Heart right ventricle (tissue), 16 donors: ENCODE data around the gene C2CD3. TPM values are rescaled to one million over a fixed set of nuclear protein-coding genes. Genes with fewer than 3 reads are reported as not detected.

Experiments used
- ATAC-seq, 8 donors: fragments of 200-7000 bp; cut with Tn5 transposase; one replicate each; pipeline ENCODE4 v1.9.1; 2020; ENCODE audit warnings: mild to moderate bottlenecking in 8 of 8, moderate library complexity in 8 of 8, moderate number of reproducible peaks in 1 of 8
- DNase-seq, 2 donors: peaks; one replicate each; pipeline ENCODE4 v3.0.0-alpha.2; 2020
- H3K27ac ChIP-seq, 10 donors: fragments of 200-600 bp; sonication (generic) in 2 of 10; one replicate each; pipeline versions ENCODE4 v1.5.0 to v1.8.0; 2020 to 2022; ENCODE audit warnings: mild to moderate bottlenecking in 3 of 10
- H3K27me3 ChIP-seq, 7 donors: fragments of 200-600 bp; one replicate each; pipeline ENCODE4 v1.8.0; 2021 to 2022; ENCODE audit warnings: mild to moderate bottlenecking in 2 of 7
- H3K36me3 ChIP-seq, 9 donors: fragments of 200-600 bp; sonication (generic) in 1 of 9; one replicate each; pipeline versions ENCODE4 v1.5.0 to v1.8.0; 2020 to 2022; ENCODE audit warnings: mild to moderate bottlenecking in 2 of 9
- H3K4me1 ChIP-seq, 9 donors: fragments of 200-600 bp; sonication (generic) in 1 of 9; one replicate each; pipeline versions ENCODE4 v1.5.0 to v1.8.0; 2020 to 2022; ENCODE audit warnings: mild to moderate bottlenecking in 4 of 9
- H3K4me3 ChIP-seq, 10 donors: fragments of 200-600 bp; sonication (generic) in 2 of 10; one replicate each; pipeline versions ENCODE4 v1.5.0 to v1.8.0; 2020 to 2022; ENCODE audit warnings: mild to moderate bottlenecking in 7 of 10, moderate library complexity in 2 of 10
- H3K9me3 ChIP-seq, 11 donors: fragments of 200-600 bp in 10 of 11; sonication (generic) in 2 of 11; one replicate each; pipeline versions ENCODE4 v1.5.0 to v1.8.0; 2013 to 2022; ENCODE audit warnings: mild to moderate bottlenecking in 2 of 11, control low read depth in 1 of 11, moderate library complexity in 1 of 11
- WGBS, 2 donors: extraction: QIAGEN DNeasy Blood & Tissue Kit; methylation state at CpG; one replicate each; pipeline ENCODE4 v1.1.7; 2013; ENCODE audit warnings: inconsistent platforms in 1 of 2; 5-methylcytosine and 5-hydroxymethylcytosine counted together
- intact Hi-C, 10 donors: fragments of 100-400 bp; cut with DNase I; formaldehyde crosslinking; loops; one replicate each; pipeline versions ENCODE4 v1.11.1 to v1.14.2; 2022
- polyA plus RNA-seq, 2 donors: library from polyadenylated mRNA; stranded (reverse); fragments of 200-250 nt; gene quantifications; one replicate each; pipeline ENCODE4 v1.2.3, GENCODE V29; 2013
- total RNA-seq, 10 donors: library from RNA; stranded (reverse); fragmentation: NEBNext Ultra II Directional in 3 of 10; extraction: Animal tissue kit (Norgen Biotek cat#: 25700) in 3 of 10; gene quantifications; one replicate each; pipeline versions ENCODE4 v1.2.1 to v1.2.4, GENCODE V29; 2021 to 2023
- TF ChIP-seq, protein P1 (sequence below), 9 donors: fragments of 200-600 bp; sonication (generic) in 2 of 9; IDR thresholded peaks; one replicate each; pipeline versions ENCODE4 v1.5.0 to v1.8.0; 2021 to 2022; ENCODE audit warnings: antibody characterized with exemption in 9 of 9, mild to moderate bottlenecking in 5 of 9, moderate library complexity in 1 of 9
- donor health status: Arrhythmogenic right ventricular cardiomyopathy.
- donor health status: ischemic (EF 13 %, LVEDD 7.1; RV severe dilation, severe dysfunction).
- donor health status: healthy with polysubstance abuse.
- donor health status: DM: no; HTN: yes; CAD: no.
- donor health status: DM: no; HTN: no; CAD: no.
- donor health status: ischemic (EF 25% LVEDD 6.9; RV normal size, moderate dysfunction).
- donor health status: ischemic (EF 25% LVEDD 5.7; RV mildly dilated, moderate dysfunction).
- donor health status: healthy.
- donor health status: DM: yes; HTN: yes; CAD: no.
- donor health status: Ischemic cardiomyopathy.
- donor health status: ischemic (EF 35%, LVEDD 5.7; RV mildly dilated, moderate dysfunction).
- donor health status: nonischemic (EF 11% LVEDD 7.7; RV severe dilation, severe dysfunction).
- donor health status: DM: yes; HTN: yes; CAD: no.
- donor health status: PGD.
- donor health status: ischemic (EF 29% LVEDD 5.4; RV normal size, mild dysfunction).
- donor health status: nonischemic (EF 23%, LVEDD 6.1; RV moderate dilation, normal function).

C2CD3 gene
- total and polyA plus RNA-seq, 12 donors, result 7.8 to 14.8 (median 11.9) TPM

DNA sequence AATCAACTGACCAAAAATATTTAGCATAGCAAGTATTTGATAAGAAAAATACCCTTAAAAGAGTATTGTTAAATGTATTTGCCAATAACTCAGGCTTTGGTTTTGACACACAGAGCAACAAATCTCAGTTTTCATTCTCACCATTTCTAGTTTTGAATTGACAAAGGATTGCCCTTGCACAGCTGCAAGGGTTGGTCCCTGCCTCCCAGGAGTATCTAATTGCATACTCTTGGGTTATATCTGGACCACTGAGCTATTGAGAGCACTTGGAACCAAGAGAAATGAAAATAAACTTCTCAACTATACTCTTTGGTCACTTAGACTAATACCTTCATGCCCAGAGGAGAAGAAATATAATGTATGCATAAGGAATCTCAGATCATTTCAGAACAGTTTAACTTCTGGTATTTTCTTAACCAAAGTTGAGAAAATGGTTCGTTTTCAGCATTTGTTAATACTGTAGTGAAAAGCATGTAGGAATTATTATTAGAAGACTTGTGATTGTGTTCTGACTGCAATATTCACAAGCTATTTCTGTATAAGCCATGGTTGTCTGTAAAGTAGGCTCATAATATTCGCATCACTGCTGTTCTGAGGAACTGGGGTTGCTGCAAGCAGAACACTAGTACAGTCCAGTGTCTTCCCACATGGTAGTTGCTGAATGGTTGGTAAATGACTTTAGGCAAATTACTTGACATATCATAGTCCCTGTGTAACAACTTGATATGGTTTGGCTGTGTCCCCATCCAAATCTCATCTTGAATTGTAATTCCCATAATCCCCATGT is 7.9 kb downstream of the C2CD3 start:
- Histone ChIP-seq H3K36me3 (peaks cover 0 to 87% (median 21%) of the 10 kb centered on the region in 9 donors), H3K9me3 (no peaks in the 10 kb centered on the region), H3K4me3 (no peak overlapping the region), H3K27ac (no peak overlapping the region), H3K4me1 (peaks cover 0 to 14% (median 6%) of the 10 kb centered on the region in 9 donors), H3K27me3 (no peaks in the 10 kb centered on the region)
- DNase-seq (no peak), ATAC-seq (no peak)
- WGBS, 2 donors, result 89 to 90% methylated on average over 2 of the region's 2 CpGs
- TF ChIP-seq, protein P1, sequence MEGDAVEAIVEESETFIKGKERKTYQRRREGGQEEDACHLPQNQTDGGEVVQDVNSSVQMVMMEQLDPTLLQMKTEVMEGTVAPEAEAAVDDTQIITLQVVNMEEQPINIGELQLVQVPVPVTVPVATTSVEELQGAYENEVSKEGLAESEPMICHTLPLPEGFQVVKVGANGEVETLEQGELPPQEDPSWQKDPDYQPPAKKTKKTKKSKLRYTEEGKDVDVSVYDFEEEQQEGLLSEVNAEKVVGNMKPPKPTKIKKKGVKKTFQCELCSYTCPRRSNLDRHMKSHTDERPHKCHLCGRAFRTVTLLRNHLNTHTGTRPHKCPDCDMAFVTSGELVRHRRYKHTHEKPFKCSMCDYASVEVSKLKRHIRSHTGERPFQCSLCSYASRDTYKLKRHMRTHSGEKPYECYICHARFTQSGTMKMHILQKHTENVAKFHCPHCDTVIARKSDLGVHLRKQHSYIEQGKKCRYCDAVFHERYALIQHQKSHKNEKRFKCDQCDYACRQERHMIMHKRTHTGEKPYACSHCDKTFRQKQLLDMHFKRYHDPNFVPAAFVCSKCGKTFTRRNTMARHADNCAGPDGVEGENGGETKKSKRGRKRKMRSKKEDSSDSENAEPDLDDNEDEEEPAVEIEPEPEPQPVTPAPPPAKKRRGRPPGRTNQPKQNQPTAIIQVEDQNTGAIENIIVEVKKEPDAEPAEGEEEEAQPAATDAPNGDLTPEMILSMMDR (IDR thresholded peaks at IDR 0.05), result no peak
- intact Hi-C loops, result no loop called here

DNA sequence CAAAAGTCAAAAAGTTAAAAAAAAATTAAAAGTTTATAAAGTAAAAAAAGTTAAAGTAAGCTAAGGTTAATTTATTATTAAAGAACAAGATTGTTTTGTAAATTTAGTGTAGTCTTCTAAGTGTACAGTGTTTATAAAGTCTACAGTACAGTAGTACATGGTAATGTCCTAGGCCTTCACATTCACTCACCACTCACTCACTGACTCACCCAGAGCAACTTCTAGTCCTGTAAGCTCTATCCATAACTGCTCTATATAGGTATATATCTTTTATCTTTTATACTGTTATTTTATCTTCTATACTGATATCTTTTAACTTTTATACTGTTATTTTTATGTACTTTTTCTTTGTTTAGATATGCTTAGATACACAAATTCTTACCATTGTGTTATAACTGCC is 11.2 kb downstream of the C2CD3 start:
- Histone ChIP-seq H3K27me3 (no peaks in the 10 kb centered on the region), H3K4me3 (no peak overlapping the region), H3K4me1 (peaks cover 0 to 21% (median 14%) of the 10 kb centered on the region in 9 donors), H3K9me3 (no peaks in the 10 kb centered on the region), H3K27ac (no peak overlapping the region), H3K36me3 (peaks cover 0 to 61% (median 5%) of the 10 kb centered on the region in 9 donors)
- DNase-seq (no peak), ATAC-seq (no peak)
- intact Hi-C loops, result loop anchor here in 1 of 10 donors (10.0 kb wide), 1 partner anchor 75 kb away; no protein-coding TSS in a partner anchor
- TF ChIP-seq, protein P1 (IDR thresholded peaks at IDR 0.05), result no peak

DNA sequence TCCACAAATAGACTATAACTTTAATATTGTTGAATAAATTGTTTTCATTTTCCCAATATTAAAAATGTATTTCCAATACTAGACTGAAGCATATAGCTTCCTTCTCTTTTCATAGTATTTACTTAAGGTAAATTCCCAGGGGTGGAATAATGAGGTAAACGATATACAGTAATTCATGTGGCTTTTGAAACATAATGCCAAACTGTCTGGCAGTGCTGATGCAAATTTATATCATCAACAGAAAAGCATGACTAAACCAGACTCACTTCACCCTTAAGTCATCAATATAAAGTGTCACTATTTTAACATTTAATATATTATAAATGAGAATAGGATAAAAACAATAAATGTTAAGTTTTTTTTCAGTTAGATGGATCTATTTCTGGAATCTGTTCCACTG is 13.6 kb downstream of the C2CD3 start:
- ATAC-seq (no peak), DNase-seq (no peak)
- intact Hi-C loops, result loop anchor here in 1 of 10 donors (10.0 kb wide), 1 partner anchor 78 kb away; no protein-coding TSS in a partner anchor
- Histone ChIP-seq H3K4me1 (peaks cover 0 to 12% (median 9%) of the 10 kb centered on the region in 9 donors), H3K27ac (no peak overlapping the region), H3K36me3 (peaks cover 0 to 59% (median 0%) of the 10 kb centered on the region in 9 donors), H3K27me3 (no peaks in the 10 kb centered on the region), H3K4me3 (no peak overlapping the region), H3K9me3 (peaks cover 0 to 11% (median 5%) of the 10 kb centered on the region in 11 donors)
- 78 to 80% methylated on average over 1 of the region's 1 CpG for WGBS, 2 donors
- TF ChIP-seq, protein P1 (IDR thresholded peaks at IDR 0.05), result no peak

DNA sequence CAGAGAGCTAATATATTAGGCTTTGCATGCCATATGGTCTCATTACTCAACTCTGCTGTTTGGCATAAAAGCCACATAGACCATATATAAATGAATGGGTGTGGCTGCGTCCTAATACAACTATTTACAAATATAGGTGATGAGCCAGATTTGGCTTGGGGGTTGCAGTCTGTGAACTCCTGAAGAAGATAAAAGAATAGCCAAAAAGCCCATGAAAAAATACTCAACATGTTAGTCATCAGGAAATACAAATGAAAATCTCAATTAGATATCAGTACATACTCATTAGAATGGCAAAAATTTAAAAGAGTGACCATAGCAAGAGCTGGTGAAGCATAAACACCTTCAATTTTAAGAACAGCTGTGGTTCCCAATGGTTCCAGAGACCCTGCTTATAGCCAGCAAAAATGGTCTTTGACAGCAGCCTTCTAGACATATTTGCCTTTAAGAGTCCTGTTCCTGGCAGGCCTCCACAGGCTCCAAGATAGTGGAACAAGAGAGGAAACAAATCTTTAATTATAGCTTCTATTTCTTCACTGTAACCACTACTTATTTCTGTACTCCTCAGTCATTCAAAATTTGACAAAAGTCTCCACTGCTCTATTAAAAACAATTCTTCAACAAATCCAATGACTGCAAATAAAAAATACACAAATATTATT is 16.1 kb downstream of the C2CD3 start:
- TF ChIP-seq, protein P1 (IDR thresholded peaks at IDR 0.05), result no peak
- Histone ChIP-seq H3K4me3 (no peak overlapping the region), H3K9me3 (peaks cover 0 to 11% (median 5%) of the 10 kb centered on the region in 11 donors), H3K4me1 (peaks cover 0 to 11% (median 9%) of the 10 kb centered on the region in 9 donors), H3K27ac (peak overlapping the region in 1 of 10 donors; percentile 15), H3K36me3 (peaks cover 0 to 42% (median 0%) of the 10 kb centered on the region in 9 donors), H3K27me3 (no peaks in the 10 kb centered on the region)
- ATAC-seq (no peak), DNase-seq (no peak)
- 88 to 92% methylated on average over 1 of the region's 1 CpG for WGBS, 2 donors
- intact Hi-C loops, result loop anchor here in 1 of 10 donors (10.0 kb wide), 1 partner anchor 80 kb away; no protein-coding TSS in a partner anchor
